ENCODE data around the gene SFSWAP. TPM values are rescaled to one million over a fixed set of nuclear protein-coding genes. Genes with fewer than 3 reads are reported as not detected.
A peak's percentile ranks its signal among the peaks of the same experiment; 100 is the strongest.

Gene SFSWAP
- total and polyA plus RNA-seq, 2 experiments from 2014 or later, result 21.4 to 25.1 TPM

- DNase-seq (ENCODE audit: low spot score), result peak; percentile 10
- no peak for TF ChIP-seq EZH2phosphoT487 (IDR thresholded peaks at IDR 0.05; ENCODE audit: low read depth, severe bottlenecking, unreplicated experiment)
- TF ChIP-seq, protein P1, sequence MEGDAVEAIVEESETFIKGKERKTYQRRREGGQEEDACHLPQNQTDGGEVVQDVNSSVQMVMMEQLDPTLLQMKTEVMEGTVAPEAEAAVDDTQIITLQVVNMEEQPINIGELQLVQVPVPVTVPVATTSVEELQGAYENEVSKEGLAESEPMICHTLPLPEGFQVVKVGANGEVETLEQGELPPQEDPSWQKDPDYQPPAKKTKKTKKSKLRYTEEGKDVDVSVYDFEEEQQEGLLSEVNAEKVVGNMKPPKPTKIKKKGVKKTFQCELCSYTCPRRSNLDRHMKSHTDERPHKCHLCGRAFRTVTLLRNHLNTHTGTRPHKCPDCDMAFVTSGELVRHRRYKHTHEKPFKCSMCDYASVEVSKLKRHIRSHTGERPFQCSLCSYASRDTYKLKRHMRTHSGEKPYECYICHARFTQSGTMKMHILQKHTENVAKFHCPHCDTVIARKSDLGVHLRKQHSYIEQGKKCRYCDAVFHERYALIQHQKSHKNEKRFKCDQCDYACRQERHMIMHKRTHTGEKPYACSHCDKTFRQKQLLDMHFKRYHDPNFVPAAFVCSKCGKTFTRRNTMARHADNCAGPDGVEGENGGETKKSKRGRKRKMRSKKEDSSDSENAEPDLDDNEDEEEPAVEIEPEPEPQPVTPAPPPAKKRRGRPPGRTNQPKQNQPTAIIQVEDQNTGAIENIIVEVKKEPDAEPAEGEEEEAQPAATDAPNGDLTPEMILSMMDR (IDR thresholded peaks at IDR 0.05; ENCODE audit: poor library complexity), result peak; percentile 32
- Histone ChIP-seq H3K27ac (no peak overlapping the region), H3K4me2 (no peak overlapping the region), H3K36me3 (replicated peaks; ENCODE audit: insufficient read depth, low read depth) (no peaks in the 10 kb centered on the region), H3K9me2 (replicated peaks; ENCODE audit: insufficient read depth) (no peaks in the 10 kb centered on the region), H2AFZ (no peak overlapping the region), H3K4me1 (ENCODE audit: insufficient read depth) (peaks cover 8% of the 10 kb centered on the region), H3K9me3 (ENCODE audit: low read depth) (no peaks in the 10 kb centered on the region), H3K79me2 (no peaks in the 10 kb centered on the region), H3K27me3 (peaks cover 40% of the 10 kb centered on the region), H4K20me1 (ENCODE audit: insufficient read depth, poor library complexity, severe bottlenecking) (no peaks in the 10 kb centered on the region), H3K4me3 (no peak overlapping the region)
- WGBS (ENCODE audit: low lambda C conversion rate, missing lambda C conversion rate), result 61% methylated on average over 6 of the region's 23 CpGs
These were observed 123.2 kb downstream of the SFSWAP start for GRCh38 chr12:131833896-131834641.

- Histone ChIP-seq H2AFZ (no peak overlapping the region), H4K20me1 (ENCODE audit: insufficient read depth, poor library complexity, severe bottlenecking) (no peaks in the 10 kb centered on the region), H3K4me1 (ENCODE audit: insufficient read depth) (peaks cover 8% of the 10 kb centered on the region), H3K9me3 (ENCODE audit: low read depth) (no peaks in the 10 kb centered on the region), H3K4me3 (no peak overlapping the region), H3K9me2 (replicated peaks; ENCODE audit: insufficient read depth) (no peaks in the 10 kb centered on the region), H3K79me2 (no peaks in the 10 kb centered on the region), H3K36me3 (replicated peaks; ENCODE audit: insufficient read depth, low read depth) (no peaks in the 10 kb centered on the region), H3K27me3 (peaks cover 31% of the 10 kb centered on the region), H3K4me2 (no peak overlapping the region), H3K27ac (no peak overlapping the region)
- 70% methylated on average over 20 of the region's 20 CpGs for WGBS (ENCODE audit: low lambda C conversion rate, missing lambda C conversion rate)
- DNase-seq (ENCODE audit: low spot score), result peak; percentile 9
- TF ChIP-seq EZH2 (IDR thresholded peaks at IDR 0.05; ENCODE audit: borderline replicate concordance) (no peak), EZH2phosphoT487 (IDR thresholded peaks at IDR 0.05; ENCODE audit: low read depth, severe bottlenecking, unreplicated experiment) (no peak)
- TF ChIP-seq, protein P1 (IDR thresholded peaks at IDR 0.05; ENCODE audit: poor library complexity), result no peak
These were observed 124.1 kb downstream of the SFSWAP start for GRCh38 chr12:131834798-131835615.

DNA sequence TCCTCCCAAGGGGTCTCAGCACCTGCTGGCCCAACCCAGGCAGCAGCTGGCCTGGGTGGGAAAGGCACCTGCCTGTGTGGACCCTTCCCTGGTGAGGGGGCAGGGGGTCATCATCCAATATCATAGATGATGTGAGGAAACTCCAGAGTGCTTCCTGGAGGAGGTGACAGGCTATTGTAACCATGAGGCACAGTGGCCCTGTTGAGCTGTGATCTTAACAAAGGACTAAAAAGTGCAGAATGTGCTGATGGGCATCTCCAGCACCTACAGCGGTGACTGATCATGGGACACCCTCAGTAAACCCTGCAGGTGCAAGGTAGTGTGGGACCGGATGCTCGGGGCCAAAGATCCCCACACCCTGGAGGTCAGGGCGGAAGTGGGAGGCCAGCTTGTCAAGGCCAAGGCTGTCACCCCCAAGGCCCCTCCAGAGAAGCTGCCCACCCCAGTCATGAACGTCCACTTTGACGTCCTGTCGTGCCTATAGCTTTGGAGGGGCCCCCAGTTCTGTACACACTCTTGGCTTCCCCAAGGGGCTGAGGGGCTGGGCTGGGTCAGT, 124.8 kb downstream of the SFSWAP start:
- Histone ChIP-seq H3K36me3 (replicated peaks; ENCODE audit: insufficient read depth, low read depth) (no peaks in the 10 kb centered on the region), H3K4me3 (no peak overlapping the region), H3K9me2 (replicated peaks; ENCODE audit: insufficient read depth) (no peaks in the 10 kb centered on the region), H3K9me3 (ENCODE audit: low read depth) (no peaks in the 10 kb centered on the region), H2AFZ (no peak overlapping the region), H3K27me3 (peaks cover 24% of the 10 kb centered on the region), H3K4me1 (ENCODE audit: insufficient read depth) (peaks cover 5% of the 10 kb centered on the region), H3K4me2 (no peak overlapping the region), H3K79me2 (no peaks in the 10 kb centered on the region), H3K27ac (no peak overlapping the region), H4K20me1 (ENCODE audit: insufficient read depth, poor library complexity, severe bottlenecking) (no peaks in the 10 kb centered on the region)
- TF ChIP-seq, protein P1 (IDR thresholded peaks at IDR 0.05; ENCODE audit: poor library complexity), result no peak
- TF ChIP-seq EZH2 (IDR thresholded peaks at IDR 0.05; ENCODE audit: borderline replicate concordance) (no peak), EZH2phosphoT487 (IDR thresholded peaks at IDR 0.05; ENCODE audit: low read depth, severe bottlenecking, unreplicated experiment) (no peak)
- peak; percentile 3 for DNase-seq (ENCODE audit: low spot score)
- 90% methylated on average over 7 of the region's 7 CpGs for WGBS (ENCODE audit: low lambda C conversion rate, missing lambda C conversion rate)

All from hepatocyte (in vitro differentiated cells).